Activated T-helper 1 cell treated with anti-CD3 and anti-CD28 coated beads, Interleukin-2, amount 50 U/mL, for 16 hours (primary cell): Measurements from ENCODE around the gene SRP54.
"Not testable (repeated sequence)": the region's sequence is repeated elsewhere in the genome, so short reads cannot be mapped to it uniquely, and the experiment has no call there.

Experiments
- DNase-seq, 2 donors: peaks; one replicate each; pipeline ENCODE4 v3.0.0-alpha.2; 2020; ENCODE audit warnings: low read depth in 1 of 2, low spot score in 1 of 2

Gene SRP54

GRCh38 chr14:34982421-34983147 lies at the start of gene SRP54:
Gene SRP54 (plus strand): TSS chr14:34982992. CDS start chr14:34996710, 13,718 bp downstream.
- DNase-seq, result peak; percentile 99

- no peak for DNase-seq
Observed at GRCh38 chr14:34933301-34933700, 49.5 kb upstream of the SRP54 start.

- no peak for DNase-seq
Observed at GRCh38 chr14:34935488-34935887, 47.3 kb upstream of the SRP54 start.

GRCh38 chr14:34937442-34937841 lies 45.4 kb upstream of the SRP54 start:
- no peak for DNase-seq

GRCh38 chr14:34937876-34938275 lies 44.9 kb upstream of the SRP54 start:
- no peak for DNase-seq

- no peak for DNase-seq
Observed at GRCh38 chr14:34943506-34943905, 39.3 kb upstream of the SRP54 start.

GRCh38 chr14:34944744-34945143 lies 38.0 kb upstream of the SRP54 start:
- DNase-seq, result no peak

GRCh38 chr14:34946699-34947098 lies 36.1 kb upstream of the SRP54 start:
- no peak for DNase-seq

- no peak for DNase-seq
Observed at GRCh38 chr14:34951286-34951685, 31.5 kb upstream of the SRP54 start.

GRCh38 chr14:34956931-34957330 lies 25.9 kb upstream of the SRP54 start:
- no peak for DNase-seq

- no peak for DNase-seq
Observed at GRCh38 chr14:34957771-34958286, 25.0 kb upstream of the SRP54 start.

- not testable (repeated sequence) for DNase-seq
Observed at GRCh38 chr14:34962106-34962505, 20.7 kb upstream of the SRP54 start.

GRCh38 chr14:34964977-34965764 lies 17.6 kb upstream of the SRP54 start:
- no peak for DNase-seq

GRCh38 chr14:34965912-34966311 lies 16.9 kb upstream of the SRP54 start:
- DNase-seq, result no peak

GRCh38 chr14:34966413-34966812 lies 16.4 kb upstream of the SRP54 start:
- DNase-seq, result no peak

GRCh38 chr14:34970665-34971064 lies 12.1 kb upstream of the SRP54 start:
- DNase-seq, result no peak

- DNase-seq, result no peak
Observed at GRCh38 chr14:34971381-34971780, 11.4 kb upstream of the SRP54 start.

- DNase-seq, result no peak
Observed at GRCh38 chr14:34971801-34972200, 11.0 kb upstream of the SRP54 start.

GRCh38 chr14:34978444-34978843 lies 4.3 kb upstream of the SRP54 start:
- no peak for DNase-seq

GRCh38 chr14:34980337-34980900 lies 2.4 kb upstream of the SRP54 start:
- no peak for DNase-seq

- DNase-seq, result no peak
Observed at GRCh38 chr14:34981743-34982420, 910 bp upstream of the SRP54 start.
